HS-5 (cell line): ENCODE data around the gene AP5Z1.

ENCODE experiments used
- DNase-seq: peaks from one replicate; pipeline ENCODE4 v3.0.0-alpha.2; 2012; ENCODE audit warnings: low read depth

Gene AP5Z1

DNA sequence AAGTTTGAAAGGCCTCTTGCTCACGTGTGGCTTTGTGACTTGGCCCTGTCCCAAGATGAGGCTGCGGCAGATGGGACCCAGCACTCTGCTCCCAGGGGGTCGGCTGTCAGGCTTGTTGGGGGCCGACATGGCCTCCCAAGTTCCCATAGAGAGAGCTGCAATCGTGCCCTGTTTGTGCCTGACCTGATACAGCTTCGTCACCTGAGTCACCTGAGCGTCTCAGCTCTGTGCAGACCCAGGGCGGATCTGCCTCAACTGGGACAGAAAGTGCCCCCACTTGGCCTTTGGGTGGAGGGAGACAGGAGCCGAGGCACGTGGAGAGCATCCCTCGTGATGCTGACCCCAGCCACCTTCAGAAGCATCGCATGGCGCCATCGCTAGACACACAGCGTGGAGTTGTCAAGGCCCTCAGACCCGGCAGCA, 64.7 kb downstream of the AP5Z1 start:
- no peak for DNase-seq
